Gastroesophageal sphincter (tissue), 2 donors: Measurements from ENCODE around the gene RBBP4.

Source experiments
- POLR2A ChIP-seq, 2 donors: fragments of 450-650 bp; IDR thresholded peaks; one replicate each; pipeline ENCODE4 v1.6.1; 2017; ENCODE audit warnings: antibody characterized with exemption in 2 of 2, mild to moderate bottlenecking in 2 of 2, moderate library complexity in 1 of 2
- POLR2AphosphoS5 ChIP-seq: sonication (generic); formaldehyde crosslinking; IDR thresholded peaks from one replicate; pipeline ENCODE4 v1.6.1; 2017; ENCODE audit warnings: antibody characterized with exemption

GRCh38 chr1:32619701-32620485 is 31.1 kb upstream of the RBBP4 start:
- TF ChIP-seq POLR2A (IDR thresholded peaks at IDR 0.05) (no peak), POLR2AphosphoS5 (no peak)
